Sigmoid colon (tissue), 4 donors: ENCODE data around the gene NR2C2.

Experiments
- EP300 ChIP-seq, 4 donors: sonication (generic); formaldehyde crosslinking; IDR thresholded peaks; one replicate each; pipeline ENCODE4 v1.6.1; 2017; ENCODE audit warnings: antibody characterized with exemption in 4 of 4
- POLR2A ChIP-seq, 2 donors: fragments of 450-650 bp; IDR thresholded peaks; one replicate each; pipeline ENCODE4 v1.6.1; 2016; ENCODE audit warnings: antibody characterized with exemption in 2 of 2, mild to moderate bottlenecking in 2 of 2, moderate library complexity in 2 of 2
- POLR2AphosphoS5 ChIP-seq, 4 donors: sonication (generic); formaldehyde crosslinking; IDR thresholded peaks; one replicate each; pipeline ENCODE4 v1.6.1; 2017; ENCODE audit warnings: antibody characterized with exemption in 4 of 4
- TF ChIP-seq, protein P1 (sequence below), 4 experiments: fragments of 450-650 bp in 3 of 4; fragments of 200-600 bp in 1 of 4; IDR thresholded peaks; one replicate each; pipeline ENCODE4 v1.5.1; 2016 to 2019; ENCODE audit warnings: antibody characterized with exemption in 4 of 4, mild to moderate bottlenecking in 3 of 4, moderate library complexity in 2 of 4

DNA sequence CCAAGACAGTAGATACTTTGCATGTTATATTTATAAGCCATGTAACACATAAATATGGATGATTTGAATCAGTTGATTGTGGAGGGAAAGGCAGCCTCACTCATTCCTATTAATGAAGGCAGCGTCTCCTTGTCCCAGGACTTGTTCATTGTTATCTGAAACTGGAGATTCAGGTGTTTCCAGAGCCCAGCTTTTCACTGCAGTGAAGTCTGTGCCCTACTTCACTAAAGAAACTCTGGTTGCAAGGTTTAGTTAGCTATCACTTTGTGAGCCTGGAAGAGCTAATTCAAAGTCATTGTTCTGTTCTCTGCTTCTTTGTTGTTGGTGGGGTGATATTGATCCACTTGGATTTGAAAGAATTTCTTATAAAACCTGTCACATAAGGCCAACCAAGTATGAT, 9.8 kb downstream of the NR2C2 start:
- TF ChIP-seq, protein P1, sequence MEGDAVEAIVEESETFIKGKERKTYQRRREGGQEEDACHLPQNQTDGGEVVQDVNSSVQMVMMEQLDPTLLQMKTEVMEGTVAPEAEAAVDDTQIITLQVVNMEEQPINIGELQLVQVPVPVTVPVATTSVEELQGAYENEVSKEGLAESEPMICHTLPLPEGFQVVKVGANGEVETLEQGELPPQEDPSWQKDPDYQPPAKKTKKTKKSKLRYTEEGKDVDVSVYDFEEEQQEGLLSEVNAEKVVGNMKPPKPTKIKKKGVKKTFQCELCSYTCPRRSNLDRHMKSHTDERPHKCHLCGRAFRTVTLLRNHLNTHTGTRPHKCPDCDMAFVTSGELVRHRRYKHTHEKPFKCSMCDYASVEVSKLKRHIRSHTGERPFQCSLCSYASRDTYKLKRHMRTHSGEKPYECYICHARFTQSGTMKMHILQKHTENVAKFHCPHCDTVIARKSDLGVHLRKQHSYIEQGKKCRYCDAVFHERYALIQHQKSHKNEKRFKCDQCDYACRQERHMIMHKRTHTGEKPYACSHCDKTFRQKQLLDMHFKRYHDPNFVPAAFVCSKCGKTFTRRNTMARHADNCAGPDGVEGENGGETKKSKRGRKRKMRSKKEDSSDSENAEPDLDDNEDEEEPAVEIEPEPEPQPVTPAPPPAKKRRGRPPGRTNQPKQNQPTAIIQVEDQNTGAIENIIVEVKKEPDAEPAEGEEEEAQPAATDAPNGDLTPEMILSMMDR (IDR thresholded peaks at IDR 0.05) = no peak
- TF ChIP-seq POLR2A (IDR thresholded peaks at IDR 0.05) (no peak), POLR2AphosphoS5 (IDR thresholded peaks at IDR 0.05) (no peak), EP300 (IDR thresholded peaks at IDR 0.05) (no peak)
